Lung (tissue), 12 donors: ENCODE data around the gene SHROOM1. TPM values are rescaled to one million over a fixed set of nuclear protein-coding genes. Genes with fewer than 3 reads are reported as not detected.

Experiments used
- ATAC-seq: fragments of 200-7000 bp; cut with Tn5 transposase; one replicate; pipeline ENCODE4 v1.9.1; 2020; ENCODE audit warnings: moderate number of reproducible peaks; ENCODE audit not compliant: insufficient read depth, low FRiP score
- DNase-seq, 3 donors: peaks; one replicate each; pipeline ENCODE4 v3.0.0-alpha.2; 2013 to 2017
- H3K27ac ChIP-seq, 2 donors: one replicate each; pipeline ENCODE4 v1.5.1; 2013; ENCODE audit warnings: mild to moderate bottlenecking in 2 of 2, moderate library complexity in 2 of 2, control low read depth in 1 of 2, inconsistent platforms in 1 of 2, low read depth in 1 of 2, low read length in 1 of 2
- H3K27me3 ChIP-seq, 3 donors: one replicate each; pipeline ENCODE4 v1.5.1; 2013; ENCODE audit warnings: low read length in 2 of 3; ENCODE audit not compliant: control insufficient read depth in 3 of 3, insufficient read depth in 3 of 3
- H3K36me3 ChIP-seq, 4 donors: one replicate each; pipeline ENCODE4 v1.5.1; 2013; ENCODE audit warnings: low read length in 4 of 4, mild to moderate bottlenecking in 1 of 4, moderate library complexity in 1 of 4; ENCODE audit not compliant: control insufficient read depth in 4 of 4, insufficient read depth in 4 of 4
- H3K4me1 ChIP-seq, 5 donors: one replicate each; pipeline ENCODE4 v1.5.1; 2013; ENCODE audit warnings: low read length in 5 of 5, mild to moderate bottlenecking in 2 of 5, moderate library complexity in 1 of 5; ENCODE audit not compliant: control insufficient read depth in 5 of 5, insufficient read depth in 5 of 5
- H3K4me3 ChIP-seq: one replicate; pipeline ENCODE4 v1.5.1; 2013; ENCODE audit warnings: mild to moderate bottlenecking, control low read depth, moderate library complexity
- H3K9ac ChIP-seq, 2 donors: one replicate each; pipeline ENCODE4 v1.5.1; 2013; ENCODE audit warnings: low read length in 2 of 2, control low read depth in 1 of 2; ENCODE audit not compliant: insufficient read depth in 1 of 2
- H3K9me3 ChIP-seq, 4 donors: one replicate each; pipeline ENCODE4 v1.5.1; 2013; ENCODE audit warnings: low read length in 3 of 4, mild to moderate bottlenecking in 1 of 4, moderate library complexity in 1 of 4; ENCODE audit not compliant: control insufficient read depth in 4 of 4, insufficient read depth in 3 of 4
- CTCF ChIP-seq: IDR thresholded peaks from 2 replicates; pipeline ENCODE4 v1.5.1; 2012; ENCODE audit warnings: mild to moderate bottlenecking; ENCODE audit errors: control extremely low read depth, extremely low read depth
- WGBS, 2 donors: extraction: QIAGEN DNeasy Blood & Tissue Kit; methylation state at CpG; one replicate each; pipeline ENCODE4 v1.1.7; 2013; 5-methylcytosine and 5-hydroxymethylcytosine counted together
- polyA plus RNA-seq, 2 donors: library from polyadenylated mRNA; stranded (reverse); fragments of 200-250 nt; gene quantifications; one replicate each; pipeline ENCODE4 v1.2.1, GENCODE V29; 2013
- total RNA-seq, 2 donors: library from RNA; depleted of rRNA in 1 of 2; stranded (reverse); fragments of >200 nt in 1 of 2; gene quantifications; one replicate each; pipeline ENCODE4 v1.2.1, GENCODE V29; 2014 to 2021
- donor health status: control.
- donor health status: control.
- donor health status: Bipolar disorder and iron deficiency.
- donor health status: healthy.
- donor health status: DM: yes; HTN: yes; CAD: no.

The SHROOM1 gene
- total and polyA plus RNA-seq, 4 donors = 7.0 to 21.9 (median 11.4) TPM

- peaks cover 0 to 9% (median 0%) of the 10 kb centered on the region in 5 donors for H3K4me1 ChIP-seq
- WGBS, 2 donors = 88 to 98% methylated on average over 1 of the region's 1 CpG
- H3K27me3 ChIP-seq = no peaks in the 10 kb centered on the region
- DNase-seq (no peak), ATAC-seq (no peak)
- no peaks in the 10 kb centered on the region for H3K36me3 ChIP-seq
- H3K27ac ChIP-seq = no peak overlapping the region
- H3K9ac ChIP-seq = no peak overlapping the region
- H3K9me3 ChIP-seq = no peaks in the 10 kb centered on the region
- TF ChIP-seq CTCF = no peak
- H3K4me3 ChIP-seq = no peak overlapping the region
Observed at GRCh38 chr5:132836852-132837251, 6.4 kb upstream of the SHROOM1 start.

GRCh38 chr5:132834057-132834456, 3.6 kb upstream of the SHROOM1 start:
- no peak for TF ChIP-seq CTCF
- no peak overlapping the region for H3K4me3 ChIP-seq
- DNase-seq = no peak
- H3K36me3 ChIP-seq = no peaks in the 10 kb centered on the region
- ATAC-seq = no peak
- no peak overlapping the region for H3K27ac ChIP-seq
- peaks cover 0 to 7% (median 5%) of the 10 kb centered on the region in 3 donors for H3K27me3 ChIP-seq
- peaks cover 0 to 6% (median 0%) of the 10 kb centered on the region in 5 donors for H3K4me1 ChIP-seq
- WGBS, 2 donors = 96 to 97% methylated on average over 3 of the region's 3 CpGs
- H3K9me3 ChIP-seq = peaks cover 0 to 2% (median 0%) of the 10 kb centered on the region in 4 donors
- H3K9ac ChIP-seq = no peak overlapping the region

- Histone ChIP-seq H3K9me3 (peaks cover 0 to 2% (median 0%) of the 10 kb centered on the region in 4 donors), H3K27me3 (peaks cover 0 to 10% (median 8%) of the 10 kb centered on the region in 3 donors), H3K4me3 (no peak overlapping the region), H3K27ac (no peak overlapping the region), H3K4me1 (peaks cover 0 to 6% (median 0%) of the 10 kb centered on the region in 5 donors), H3K9ac (no peak overlapping the region), H3K36me3 (no peaks in the 10 kb centered on the region)
- TF ChIP-seq CTCF = no peak
- DNase-seq (no peak), ATAC-seq (no peak)
- WGBS, 2 donors = 93 to 96% methylated on average over 5 of the region's 5 CpGs
Observed at GRCh38 chr5:132832612-132833011, 2.2 kb upstream of the SHROOM1 start.
